Measurements from ENCODE around the gene MED12.

DNA sequence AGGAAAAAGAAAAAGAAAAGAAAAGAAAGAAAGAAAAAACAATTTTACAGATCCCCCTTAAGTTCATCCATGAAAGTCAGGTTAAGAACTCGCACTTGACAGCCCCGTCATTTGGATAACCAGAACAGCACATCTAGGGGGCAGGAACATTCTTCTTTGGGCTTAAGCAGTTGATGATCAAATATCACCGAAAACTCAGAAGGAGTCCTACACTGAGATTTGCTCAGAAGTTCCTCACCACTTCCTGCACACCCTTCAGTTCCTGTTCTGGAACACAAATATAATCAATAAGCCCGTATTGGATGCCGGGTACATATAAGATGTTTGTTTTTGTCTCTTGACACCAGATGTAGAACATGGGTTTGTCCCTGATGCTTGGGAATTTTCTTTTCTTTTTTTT lies 40.9 kb downstream of the MED12 start:
- TF ChIP-seq, protein P1, sequence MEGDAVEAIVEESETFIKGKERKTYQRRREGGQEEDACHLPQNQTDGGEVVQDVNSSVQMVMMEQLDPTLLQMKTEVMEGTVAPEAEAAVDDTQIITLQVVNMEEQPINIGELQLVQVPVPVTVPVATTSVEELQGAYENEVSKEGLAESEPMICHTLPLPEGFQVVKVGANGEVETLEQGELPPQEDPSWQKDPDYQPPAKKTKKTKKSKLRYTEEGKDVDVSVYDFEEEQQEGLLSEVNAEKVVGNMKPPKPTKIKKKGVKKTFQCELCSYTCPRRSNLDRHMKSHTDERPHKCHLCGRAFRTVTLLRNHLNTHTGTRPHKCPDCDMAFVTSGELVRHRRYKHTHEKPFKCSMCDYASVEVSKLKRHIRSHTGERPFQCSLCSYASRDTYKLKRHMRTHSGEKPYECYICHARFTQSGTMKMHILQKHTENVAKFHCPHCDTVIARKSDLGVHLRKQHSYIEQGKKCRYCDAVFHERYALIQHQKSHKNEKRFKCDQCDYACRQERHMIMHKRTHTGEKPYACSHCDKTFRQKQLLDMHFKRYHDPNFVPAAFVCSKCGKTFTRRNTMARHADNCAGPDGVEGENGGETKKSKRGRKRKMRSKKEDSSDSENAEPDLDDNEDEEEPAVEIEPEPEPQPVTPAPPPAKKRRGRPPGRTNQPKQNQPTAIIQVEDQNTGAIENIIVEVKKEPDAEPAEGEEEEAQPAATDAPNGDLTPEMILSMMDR (IDR thresholded peaks at IDR 0.05): no peak
- TF ChIP-seq POLR2AphosphoS5 (IDR thresholded peaks at IDR 0.05): no peak

All from esophagus muscularis mucosa (tissue), 3 donors.